IPS DF 6.9 (cell line): Measurements from ENCODE around the gene TNXB.

Experiments
- DNase-seq: peaks from one replicate; pipeline ENCODE4 v3.0.0-alpha.2; 2013; ENCODE audit warnings: low read depth, low spot score
- H3K27ac ChIP-seq: one replicate; pipeline ENCODE4 v1.5.1; 2013; ENCODE audit warnings: low read length, control low read depth
- H3K27me3 ChIP-seq: 2 replicates; pipeline ENCODE4 v1.6.1; 2013; ENCODE audit warnings: mild to moderate bottlenecking, low read length; ENCODE audit not compliant: control insufficient read depth, insufficient read depth
- H3K36me3 ChIP-seq: 2 replicates; pipeline ENCODE4 v1.6.1; 2013; ENCODE audit warnings: low read length; ENCODE audit not compliant: control insufficient read depth, insufficient read depth
- H3K4me1 ChIP-seq: 2 replicates; pipeline ENCODE4 v1.6.1; 2013; ENCODE audit warnings: low read length; ENCODE audit not compliant: control insufficient read depth, insufficient read depth
- H3K4me3 ChIP-seq: 2 replicates; pipeline ENCODE4 v1.5.1; 2013; ENCODE audit warnings: mild to moderate bottlenecking, low read length
- H3K9me3 ChIP-seq: 2 replicates; pipeline ENCODE4 v1.6.1; 2013; ENCODE audit warnings: low read length, inconsistent platforms; ENCODE audit not compliant: control insufficient read depth, insufficient read depth
- WGBS: extraction: QIAGEN DNeasy Blood & Tissue Kit; methylation state at CpG from one replicate; pipeline ENCODE4 v1.1.7; 2013; ENCODE audit warnings: mixed read lengths, missing lambda C conversion rate; ENCODE audit not compliant: insufficient read length, insufficient coverage; 5-methylcytosine and 5-hydroxymethylcytosine counted together

The TNXB gene

DNA sequence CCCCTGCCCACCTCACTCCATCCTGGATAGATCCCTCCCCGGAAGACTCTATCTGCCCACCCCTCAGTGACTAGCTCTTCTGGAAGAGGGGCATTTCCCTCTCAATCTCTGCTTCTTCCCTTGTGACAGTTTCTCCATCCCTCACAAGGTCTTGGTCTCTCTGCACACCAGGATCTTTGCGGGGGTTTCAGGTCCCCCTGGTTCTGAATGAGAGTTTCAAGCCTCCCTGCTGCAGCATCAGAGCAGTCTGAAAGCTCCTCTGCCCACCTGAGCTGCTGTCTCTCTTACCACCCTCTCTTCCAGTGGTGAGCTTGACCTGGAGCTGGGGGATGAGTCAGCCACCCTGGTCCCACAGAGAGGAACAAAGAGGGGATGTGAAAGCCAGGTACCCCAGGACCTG is 24.4 kb downstream of the TNXB start:
- H3K36me3 ChIP-seq: no peaks in the 10 kb centered on the region
- no peak overlapping the region for H3K4me3 ChIP-seq
- no peak for DNase-seq
- no peak overlapping the region for H3K27ac ChIP-seq
- H3K4me1 ChIP-seq: peaks cover 7% of the 10 kb centered on the region; the same call in 1 of the 2 replicates
- no CpG with 5 or more reads among the region's 2 CpGs for WGBS
- no peaks in the 10 kb centered on the region for H3K9me3 ChIP-seq
- H3K27me3 ChIP-seq: no peaks in the 10 kb centered on the region

DNA sequence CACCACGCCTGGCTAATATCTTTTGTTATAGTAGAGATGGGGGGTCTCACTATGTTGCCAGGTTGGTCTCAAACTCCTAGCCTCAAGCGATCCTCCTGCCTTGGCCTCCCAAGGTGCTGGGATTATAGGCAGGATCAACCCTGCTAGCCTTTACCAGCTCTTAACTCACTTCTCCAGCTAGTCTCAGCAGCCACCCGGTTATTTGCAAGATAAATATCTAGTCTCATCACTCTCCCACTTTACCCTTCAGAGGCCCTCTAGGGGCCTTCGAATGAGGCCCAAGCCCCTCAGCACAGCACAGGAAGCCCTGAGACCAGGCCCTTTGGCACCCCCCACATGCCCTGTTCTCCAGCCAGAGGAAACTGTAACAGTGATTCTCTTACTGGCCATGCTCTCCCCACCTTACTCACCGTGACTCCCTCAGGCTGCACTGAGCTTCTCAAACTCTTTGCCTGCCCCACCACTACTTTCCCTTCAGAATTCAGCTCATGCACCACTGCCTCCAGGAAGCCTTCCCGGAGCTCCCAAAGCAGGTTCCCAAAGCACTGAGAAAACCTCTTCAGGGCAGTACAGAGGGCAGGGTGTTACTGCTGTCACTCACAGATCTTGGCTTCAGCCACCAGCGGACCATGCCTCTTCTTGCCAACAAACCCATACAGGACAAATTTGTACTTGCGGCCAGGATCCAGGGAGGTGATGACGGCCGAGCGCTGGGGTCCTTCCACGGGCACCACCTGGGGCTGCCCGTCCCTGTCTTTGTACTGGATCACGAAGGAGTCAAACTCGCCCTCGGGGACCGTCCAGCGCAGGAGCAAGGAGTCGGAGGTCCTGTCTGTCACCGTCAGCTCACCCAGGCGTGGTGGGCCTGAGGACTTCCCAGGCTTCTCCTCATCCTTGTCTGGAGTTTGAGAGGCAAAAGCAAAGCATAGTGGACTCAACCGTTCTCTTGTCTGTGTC is 25.0 kb downstream of the TNXB start:
- no CpG with 5 or more reads among the region's 22 CpGs for WGBS
- Histone ChIP-seq H3K36me3 (no peaks in the 10 kb centered on the region), H3K27ac (no peak overlapping the region), H3K9me3 (no peaks in the 10 kb centered on the region), H3K4me3 (no peak overlapping the region), H3K4me1 (peaks cover 7% of the 10 kb centered on the region; the same call in 1 of the 2 replicates), H3K27me3 (no peaks in the 10 kb centered on the region)
- DNase-seq: no peak

DNA sequence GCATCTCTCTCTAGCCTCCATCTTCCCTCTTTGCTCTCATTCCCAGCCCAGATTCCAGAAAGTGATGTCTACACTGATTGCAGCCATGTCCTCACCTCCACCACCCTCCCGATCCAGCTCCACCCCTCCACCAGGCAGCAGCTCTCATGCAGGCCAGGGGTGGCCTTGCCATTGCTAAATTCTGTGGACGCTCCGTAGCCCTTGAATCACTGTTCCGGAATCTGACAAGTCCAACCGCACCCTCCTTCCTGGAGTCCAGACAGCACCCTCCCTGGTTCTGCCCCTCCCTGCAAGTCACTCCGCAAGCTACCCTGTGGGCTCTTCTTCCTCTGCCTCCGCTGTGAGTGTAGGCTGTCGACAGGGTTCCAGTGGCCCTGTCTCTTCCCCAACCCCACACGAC is 26.2 kb downstream of the TNXB start:
- H3K4me3 ChIP-seq: no peak overlapping the region
- no CpG with 5 or more reads among the region's 9 CpGs for WGBS
- 0 out of 2 replicates have a peak, but pooled peaks cover 2% of the 10 kb centered on the region for H3K36me3 ChIP-seq
- no peaks in the 10 kb centered on the region for H3K27me3 ChIP-seq
- H3K27ac ChIP-seq: no peak overlapping the region
- DNase-seq: no peak
- no peaks in the 10 kb centered on the region for H3K9me3 ChIP-seq
- peaks cover 7% of the 10 kb centered on the region; the same call in 1 of the 2 replicates for H3K4me1 ChIP-seq

DNA sequence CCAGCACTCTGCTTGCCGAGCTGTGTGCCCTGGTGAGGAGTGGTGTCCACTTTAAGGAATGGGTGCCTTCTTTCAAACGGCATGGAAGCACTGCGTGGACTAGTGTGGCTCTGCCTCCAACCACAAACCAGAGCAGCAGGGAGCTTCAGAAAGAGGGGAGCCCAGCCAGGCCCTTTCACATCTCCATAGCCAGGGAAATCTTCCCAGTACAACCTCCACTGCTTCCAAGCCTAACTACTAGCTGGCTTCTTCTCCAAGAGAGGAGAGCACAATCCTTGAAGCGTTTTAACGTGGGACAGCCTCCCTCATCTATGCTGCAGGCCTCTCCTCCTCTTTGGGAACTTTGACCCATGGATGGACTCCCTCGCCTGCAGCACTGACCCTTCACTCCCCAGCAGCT is 26.7 kb downstream of the TNXB start:
- no peak overlapping the region for H3K4me3 ChIP-seq
- H3K27me3 ChIP-seq: no peaks in the 10 kb centered on the region
- no peak for DNase-seq
- H3K4me1 ChIP-seq: peaks cover 7% of the 10 kb centered on the region; the same call in 1 of the 2 replicates
- no CpG with 5 or more reads among the region's 6 CpGs for WGBS
- no peak overlapping the region for H3K27ac ChIP-seq
- 0 out of 2 replicates have a peak, but pooled peaks cover 2% of the 10 kb centered on the region for H3K36me3 ChIP-seq
- no peaks in the 10 kb centered on the region for H3K9me3 ChIP-seq

DNA sequence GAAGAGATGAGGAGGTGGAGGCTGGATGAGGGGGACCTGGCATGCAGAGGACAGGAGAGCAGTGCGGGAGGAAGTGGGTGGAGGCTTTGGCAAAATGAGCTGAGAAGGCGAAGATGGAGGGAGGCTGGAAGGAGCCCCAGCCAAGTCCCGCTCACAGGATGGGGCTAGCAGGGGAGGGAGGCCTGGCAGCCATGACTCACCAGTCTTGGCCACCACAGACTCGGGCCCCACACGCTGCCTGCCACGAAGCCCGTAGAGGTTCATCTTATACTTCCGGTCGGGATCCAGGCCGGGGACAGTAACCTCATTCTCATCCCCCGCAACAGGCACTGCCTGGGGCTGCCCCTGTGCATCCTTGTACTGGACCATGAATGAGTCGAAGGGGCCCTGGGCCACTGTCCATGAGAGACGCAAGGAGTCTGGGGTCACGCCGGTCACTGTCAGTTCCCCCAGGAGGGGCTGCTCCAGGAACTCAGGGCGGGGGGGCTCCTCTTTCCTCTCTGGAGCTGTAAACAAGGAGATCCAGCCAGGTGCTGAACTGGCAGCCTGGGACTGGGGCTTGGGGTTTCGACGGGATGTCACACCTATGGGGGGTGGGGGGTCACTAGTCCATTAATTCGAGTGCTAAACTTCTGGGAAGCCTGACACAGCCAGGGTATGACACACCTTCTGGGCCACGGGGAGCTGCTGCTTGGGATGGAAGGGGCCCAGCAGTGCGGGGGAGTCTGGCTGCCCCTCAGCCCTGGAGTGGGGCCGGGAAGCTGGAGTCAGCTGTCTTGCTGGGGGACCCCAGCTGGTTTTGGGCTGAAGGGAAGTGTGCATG is 27.8 kb downstream of the TNXB start:
- no peak for DNase-seq
- H3K4me3 ChIP-seq: no peak overlapping the region
- 0 out of 2 replicates have a peak, but pooled peaks cover 2% of the 10 kb centered on the region for H3K36me3 ChIP-seq
- H3K9me3 ChIP-seq: no peaks in the 10 kb centered on the region
- H3K4me1 ChIP-seq: peaks cover 2% of the 10 kb centered on the region; the same call in 1 of the 2 replicates
- no CpG with 5 or more reads among the region's 22 CpGs for WGBS
- no peak overlapping the region for H3K27ac ChIP-seq
- H3K27me3 ChIP-seq: no peaks in the 10 kb centered on the region

DNA sequence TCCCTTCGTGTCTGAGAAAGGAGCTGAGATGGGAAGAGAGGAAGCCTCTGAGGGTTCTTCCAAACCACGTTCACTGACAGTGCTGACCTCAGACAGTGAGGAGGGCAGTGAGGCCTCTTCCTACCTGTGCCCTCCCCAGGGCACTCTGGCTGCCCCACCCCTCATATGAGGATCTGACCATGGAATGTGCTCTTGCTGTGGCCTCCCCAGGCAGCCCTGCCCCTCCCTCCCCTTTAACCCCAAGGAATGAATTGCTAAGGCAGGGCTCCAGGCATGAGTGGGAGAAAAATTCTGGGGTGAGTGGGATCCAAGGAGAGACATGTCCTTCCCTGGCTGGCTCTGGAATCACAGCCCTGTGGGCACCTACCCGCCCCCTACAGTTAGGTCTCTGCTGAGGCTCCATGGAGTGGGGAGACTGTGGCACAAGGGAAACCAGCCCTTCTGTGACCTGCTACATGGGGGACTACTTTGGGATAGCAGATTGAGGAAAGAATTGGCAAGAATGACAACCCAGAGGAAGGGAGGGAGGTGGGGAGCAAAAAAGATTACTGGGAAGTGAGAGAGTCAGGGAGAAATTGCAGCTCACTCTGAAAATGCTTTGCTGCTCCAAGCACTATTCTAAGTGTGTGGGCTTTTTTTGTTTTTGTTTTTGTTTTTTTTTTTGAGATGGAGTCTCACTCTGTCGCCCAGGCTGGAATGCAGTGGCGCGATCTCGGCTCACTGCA is 29.4 kb downstream of the TNXB start:
- H3K27ac ChIP-seq: no peak overlapping the region
- no peaks in the 10 kb centered on the region for H3K4me1 ChIP-seq
- DNase-seq: no peak
- no peaks in the 10 kb centered on the region for H3K9me3 ChIP-seq
- no CpG with 5 or more reads among the region's 7 CpGs for WGBS
- H3K4me3 ChIP-seq: no peak overlapping the region
- H3K27me3 ChIP-seq: no peaks in the 10 kb centered on the region
- H3K36me3 ChIP-seq: 0 out of 2 replicates have a peak, but pooled peaks cover 2% of the 10 kb centered on the region

DNA sequence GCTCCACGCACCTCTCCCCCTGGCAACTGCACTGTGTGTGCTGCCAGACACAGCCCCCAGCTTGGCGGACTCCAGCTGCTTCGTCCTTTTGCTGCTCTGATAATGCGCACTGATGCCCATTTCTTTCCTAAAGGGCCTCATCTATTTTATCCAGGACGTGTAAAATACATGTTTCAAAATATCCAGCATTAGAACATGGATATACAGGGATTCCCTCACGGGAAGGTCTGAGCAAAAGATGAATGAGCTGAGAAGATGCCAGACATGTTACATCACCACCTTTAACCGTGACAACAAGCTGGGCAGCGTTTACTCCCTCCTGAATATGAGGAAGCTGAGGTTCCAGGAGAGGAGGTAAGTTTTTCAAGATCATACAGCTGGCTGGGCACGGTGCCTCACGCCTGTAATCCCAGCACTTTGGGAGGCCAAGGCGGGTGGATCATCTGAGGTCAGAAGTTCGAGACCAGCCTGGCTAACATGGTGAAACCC is 32.8 kb downstream of the TNXB start:
- Histone ChIP-seq H3K9me3 (no peaks in the 10 kb centered on the region), H3K36me3 (0 out of 2 replicates have a peak, but pooled peaks cover 2% of the 10 kb centered on the region), H3K4me3 (no peak overlapping the region), H3K27ac (no peak overlapping the region), H3K27me3 (no peaks in the 10 kb centered on the region), H3K4me1 (no peaks in the 10 kb centered on the region)
- DNase-seq: no peak
- WGBS: no CpG with 5 or more reads among the region's 12 CpGs

DNA sequence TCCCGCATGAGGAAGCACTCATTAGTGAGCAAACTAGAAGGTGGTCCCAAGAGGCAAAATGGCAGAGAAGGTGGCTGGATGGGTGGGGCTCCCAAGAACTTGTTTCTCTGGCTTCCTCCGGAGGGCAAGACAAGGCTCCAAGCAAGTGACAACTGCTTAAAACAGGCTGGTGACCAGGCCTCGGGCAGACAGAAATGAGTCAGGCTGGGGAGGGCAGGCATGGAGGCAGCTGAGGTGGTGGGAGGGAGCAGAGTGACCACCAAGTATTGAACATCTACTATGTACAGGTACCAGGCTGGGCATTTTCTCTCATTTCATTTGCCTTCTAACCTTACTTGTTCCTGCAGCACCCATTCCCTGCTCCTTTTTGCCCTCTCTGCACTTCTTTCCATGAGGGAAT is 33.4 kb downstream of the TNXB start:
- Histone ChIP-seq H3K27me3 (no peaks in the 10 kb centered on the region), H3K4me1 (no peaks in the 10 kb centered on the region), H3K36me3 (0 out of 2 replicates have a peak, but pooled peaks cover 2% of the 10 kb centered on the region), H3K27ac (no peak overlapping the region), H3K9me3 (no peaks in the 10 kb centered on the region), H3K4me3 (no peak overlapping the region)
- WGBS: no CpG with 5 or more reads among the region's 3 CpGs
- no peak for DNase-seq

DNA sequence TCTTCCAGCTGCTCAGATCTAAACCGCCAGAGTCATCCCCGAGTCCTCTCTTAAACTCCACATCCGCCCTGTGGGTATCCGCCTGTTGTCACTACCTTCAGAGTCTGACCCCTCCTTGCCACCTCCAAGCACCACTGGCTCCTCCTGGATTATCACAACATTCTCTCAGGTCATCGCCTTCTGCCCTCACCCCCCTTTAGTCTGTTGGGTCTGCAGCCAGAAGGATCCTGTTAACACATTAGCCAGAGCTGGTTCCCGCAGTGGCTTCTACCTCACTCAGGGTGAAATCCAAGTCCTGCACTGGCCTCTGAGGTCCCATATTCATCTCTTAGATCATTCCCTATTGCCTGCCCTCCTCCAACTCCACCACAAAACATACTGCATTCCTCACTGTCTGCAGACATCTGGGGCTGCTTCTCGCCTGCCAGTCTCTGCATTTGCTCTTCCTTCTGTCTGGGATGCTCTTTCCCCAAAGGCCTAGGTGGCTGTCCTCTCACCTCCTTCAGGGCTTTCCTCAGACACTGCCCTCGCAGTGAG is 34.1 kb downstream of the TNXB start:
- H3K4me1 ChIP-seq: no peaks in the 10 kb centered on the region
- WGBS: no CpG with 5 or more reads among the region's 8 CpGs
- no peak overlapping the region for H3K4me3 ChIP-seq
- no peak for DNase-seq
- no peaks in the 10 kb centered on the region for H3K9me3 ChIP-seq
- H3K36me3 ChIP-seq: 0 out of 2 replicates have a peak, but pooled peaks cover 2% of the 10 kb centered on the region
- H3K27ac ChIP-seq: no peak overlapping the region
- no peaks in the 10 kb centered on the region for H3K27me3 ChIP-seq
